IMR-90 (cell line): ENCODE measurements around the gene RMND5B. TPM values are rescaled to one million over a fixed set of nuclear protein-coding genes. Genes with fewer than 3 reads are reported as not detected.

ENCODE experiments used
- ATAC-seq: fragments of 200-7000 bp; cut with Tn5 transposase; 2 replicates; pipeline ENCODE4 v1.9.1; 2020; ENCODE audit warnings: low read depth, mild to moderate bottlenecking, moderate library complexity
- BruUV-seq: library from RNA; stranded (reverse); fragments of 400-500 nt; replicated peaks from 2 replicates; lab custom pipeline; 2021; lab: Mats Ljungman, UMichigan
- CTCF ChIA-PET: fragments of 300-600 bp; formaldehyde crosslinking; extraction: SDS; loops from one replicate; lab custom pipeline; 2021; ENCODE audit warnings: antibody characterized with exemption; lab: Yijun Ruan, JAX
- POLR2A ChIA-PET: fragments of 300-600 bp; sonication (Branson Sonifier 250); formaldehyde crosslinking; loops from one replicate; lab custom pipeline; 2022; ENCODE audit warnings: antibody characterized with exemption; ENCODE audit not compliant: unreplicated experiment; lab: Charles Lee
- DNase-seq: peaks from one replicate; pipeline ENCODE4 v3.0.0; 2013
- H2AFZ ChIP-seq: replicated peaks from 2 replicates; pipeline ENCODE3; 2013; ENCODE audit warnings: low read length, mild to moderate bottlenecking; ENCODE audit not compliant: poor library complexity
- H2AK5ac ChIP-seq: 2 replicates; pipeline ENCODE4 v1.6.1; 2013; ENCODE audit warnings: low read depth, low read length, inconsistent platforms
- H2AK9ac ChIP-seq: replicated peaks from 2 replicates; pipeline ENCODE3; 2013; ENCODE audit warnings: mild to moderate bottlenecking, low read depth, low read length, moderate library complexity; ENCODE audit not compliant: poor library complexity
- H2BK120ac ChIP-seq: 2 replicates; pipeline ENCODE4 v1.6.1; 2013; ENCODE audit warnings: low read depth, low read length, inconsistent platforms
- H2BK15ac ChIP-seq: 3 replicates; pipeline ENCODE4 v1.6.1; 2013; ENCODE audit warnings: low read depth, low read length, inconsistent platforms
- H2BK20ac ChIP-seq: 2 replicates; pipeline ENCODE4 v1.6.1; 2013; ENCODE audit warnings: low read depth, mild to moderate bottlenecking, inconsistent platforms, low read length, moderate library complexity
- H2BK5ac ChIP-seq: 2 replicates; pipeline ENCODE4 v1.6.1; 2013; ENCODE audit warnings: mild to moderate bottlenecking, low read depth, low read length, inconsistent platforms; ENCODE audit not compliant: poor library complexity, severe bottlenecking
- H3K14ac ChIP-seq: replicated peaks from 2 replicates; pipeline ENCODE4 v1.6.1; 2013; ENCODE audit warnings: low read depth, low read length, inconsistent platforms
- H3K18ac ChIP-seq: 2 replicates; pipeline ENCODE4 v1.6.1; 2013; ENCODE audit warnings: low read depth, low read length, control low read depth
- H3K23ac ChIP-seq: 2 replicates; pipeline ENCODE4 v1.6.1; 2013; ENCODE audit warnings: low read depth, low read length, inconsistent platforms
- H3K27ac ChIP-seq: 2 replicates; pipeline ENCODE4 v1.5.1; 2013; ENCODE audit warnings: mild to moderate bottlenecking, control low read depth, low read length; ENCODE audit not compliant: insufficient read depth
- H3K27me3 ChIP-seq: 2 replicates; pipeline ENCODE4 v1.6.1; 2013; ENCODE audit warnings: low read length; ENCODE audit not compliant: control insufficient read depth, insufficient read depth
- H3K36me3 ChIP-seq: 2 replicates; pipeline ENCODE4 v1.6.1; 2013; ENCODE audit warnings: low read length, mixed read lengths; ENCODE audit not compliant: control insufficient read depth, insufficient read depth
- H3K4ac ChIP-seq: 2 replicates; pipeline ENCODE4 v1.6.1; 2013; ENCODE audit warnings: low read depth, low read length, inconsistent platforms
- H3K4me1 ChIP-seq: 2 replicates; pipeline ENCODE4 v1.6.1; 2013; ENCODE audit warnings: low read length, mixed read lengths; ENCODE audit not compliant: control insufficient read depth, insufficient read depth
- H3K4me2 ChIP-seq: 2 replicates; pipeline ENCODE4 v1.6.1; 2013; ENCODE audit warnings: low read depth, mild to moderate bottlenecking, control low read depth, low read length, moderate library complexity
- H3K4me3 ChIP-seq: 2 replicates; pipeline ENCODE4 v1.5.1; 2013; ENCODE audit warnings: low read depth, mild to moderate bottlenecking, control low read depth, low read length, moderate library complexity; ENCODE audit not compliant: insufficient read depth
- H3K56ac ChIP-seq: 2 replicates; pipeline ENCODE4 v1.6.1; 2013; ENCODE audit warnings: low read length, inconsistent platforms; ENCODE audit not compliant: insufficient read depth; ENCODE audit errors: extremely low read depth
- H3K79me1 ChIP-seq, 2 experiments: 2 replicates each; pipeline ENCODE4 v1.6.1; 2013; ENCODE audit warnings: low read length in 2 of 2, inconsistent platforms in 1 of 2, low read depth in 1 of 2
- H3K9ac ChIP-seq: 2 replicates; pipeline ENCODE4 v1.6.1; 2013; ENCODE audit warnings: low read depth, low read length, control low read depth
- H3K9me1 ChIP-seq: 2 replicates; pipeline ENCODE4 v1.6.1; 2013; ENCODE audit warnings: low read length, inconsistent platforms; ENCODE audit not compliant: insufficient read depth
- H3K9me3 ChIP-seq: 2 replicates; pipeline ENCODE4 v1.6.1; 2013; ENCODE audit warnings: low read length; ENCODE audit not compliant: control insufficient read depth, insufficient read depth
- H4K20me1 ChIP-seq: 2 replicates; pipeline ENCODE4 v1.6.1; 2013; ENCODE audit warnings: low read length, inconsistent platforms; ENCODE audit not compliant: insufficient read depth
- H4K5ac ChIP-seq: 2 replicates; pipeline ENCODE4 v1.6.1; 2013; ENCODE audit warnings: mild to moderate bottlenecking, low read depth, low read length, control low read depth
- H4K8ac ChIP-seq, 2 experiments: 2 replicates each; pipeline ENCODE4 v1.6.1; 2013; ENCODE audit warnings: low read depth in 2 of 2, low read length in 2 of 2, control low read depth in 1 of 2, inconsistent platforms in 1 of 2
- H4K91ac ChIP-seq: 2 replicates; pipeline ENCODE4 v1.6.1; 2013; ENCODE audit warnings: low read depth, low read length, inconsistent platforms; ENCODE audit not compliant: insufficient read depth
- CEBPB ChIP-seq: IDR thresholded peaks from 2 replicates; pipeline ENCODE4 v1.6.1; 2012; ENCODE audit warnings: low read depth, low read length, improper control_type of control experiment
- FOS ChIP-seq: fragments of 150-350 bp; IDR thresholded peaks from 2 replicates; pipeline ENCODE4 v1.6.1; 2016; ENCODE audit warnings: low read depth, low read length
- MAFK ChIP-seq: IDR thresholded peaks from 2 replicates; pipeline ENCODE4 v1.6.1; 2012; ENCODE audit warnings: low read depth, low read length, improper control_type of control experiment
- MAZ ChIP-seq: IDR thresholded peaks from 2 replicates; pipeline ENCODE4 v1.6.1; 2012; ENCODE audit warnings: low read depth, mild to moderate bottlenecking, low read length, improper control_type of control experiment, moderate library complexity, borderline replicate concordance
- NFE2L2 ChIP-seq: fragments of 150-350 bp; IDR thresholded peaks from 2 replicates; pipeline ENCODE4 v1.6.1; 2016; ENCODE audit warnings: low read depth, mild to moderate bottlenecking, low read length
- POLR2A ChIP-seq: IDR thresholded peaks from 2 replicates; pipeline ENCODE4 v1.6.1; 2012; ENCODE audit warnings: mild to moderate bottlenecking, low read depth, low read length
- RAD21 ChIP-seq: IDR thresholded peaks from 2 replicates; pipeline ENCODE4 v1.6.1; 2012; ENCODE audit warnings: low read length, improper control_type of control experiment
- RCOR1 ChIP-seq: IDR thresholded peaks from 2 replicates; pipeline ENCODE4 v1.6.1; 2012; ENCODE audit warnings: mild to moderate bottlenecking, low read length, improper control_type of control experiment; ENCODE audit not compliant: insufficient replicate concordance
- WGBS, 2 experiments: methylation state at CpG; one replicate each; pipeline versions ENCODE4 v1.1.5 to v1.1.7; 2013; ENCODE audit warnings: missing lambda C conversion rate in 2 of 2; ENCODE audit not compliant: insufficient read length in 1 of 2; ENCODE audit errors: extremely low coverage in 2 of 2; 5-methylcytosine and 5-hydroxymethylcytosine counted together
- dilution Hi-C: fragments of 300-500 bp; cut with HindIII; formaldehyde crosslinking; loops from one replicate; pipeline ENCODE4 v1.14.3; 2018; ENCODE audit warnings: low sequenced_read_pairs; ENCODE audit not compliant: unreplicated experiment
- in situ Hi-C: fragments of 300-500 bp; cut with MboI; formaldehyde crosslinking; loops from 3 replicates; pipeline ENCODE4 v1.14.3; 2019; ENCODE audit warnings: low sequenced_read_pairs, inconsistent platforms, mixed read lengths
- intact Hi-C: fragments of 100-400 bp; cut with micrococcal nuclease; formaldehyde crosslinking; loops from 2 replicates; pipeline ENCODE4 v1.10.0; 2022
- polyA plus RNA-seq, 3 experiments: library from polyadenylated mRNA; depleted of rRNA; stranded (reverse); fragments of >200 nt; gene quantifications; 2 replicates each; pipeline ENCODE4 v1.2.3, GENCODE V29; 2012; ENCODE audit warnings: low replicate concordance in 1 of 3
- total RNA-seq: library from RNA; depleted of rRNA; stranded (reverse); fragments of >200 nt; gene quantifications from 2 replicates; pipeline ENCODE4 v1.2.3, GENCODE V29; 2012
- TF ChIP-seq, protein P1 (sequence below): fragments of 150-350 bp; IDR thresholded peaks from 2 replicates; pipeline ENCODE4 v1.6.1; 2017; ENCODE audit warnings: mild to moderate bottlenecking, antibody characterized with exemption, low read length, low read depth
- TF ChIP-seq, protein P2 (sequence below): conservative IDR thresholded peaks from 2 replicates; pipeline ENCODE4 v1.5.1; 2012; ENCODE audit warnings: mild to moderate bottlenecking, low read depth, low read length, improper control_type of control experiment

The RMND5B gene
- total and polyA plus RNA-seq, 2 of the 4 experiments (the other 2 are of a cell fraction) = 14.0 to 19.5 TPM

DNA sequence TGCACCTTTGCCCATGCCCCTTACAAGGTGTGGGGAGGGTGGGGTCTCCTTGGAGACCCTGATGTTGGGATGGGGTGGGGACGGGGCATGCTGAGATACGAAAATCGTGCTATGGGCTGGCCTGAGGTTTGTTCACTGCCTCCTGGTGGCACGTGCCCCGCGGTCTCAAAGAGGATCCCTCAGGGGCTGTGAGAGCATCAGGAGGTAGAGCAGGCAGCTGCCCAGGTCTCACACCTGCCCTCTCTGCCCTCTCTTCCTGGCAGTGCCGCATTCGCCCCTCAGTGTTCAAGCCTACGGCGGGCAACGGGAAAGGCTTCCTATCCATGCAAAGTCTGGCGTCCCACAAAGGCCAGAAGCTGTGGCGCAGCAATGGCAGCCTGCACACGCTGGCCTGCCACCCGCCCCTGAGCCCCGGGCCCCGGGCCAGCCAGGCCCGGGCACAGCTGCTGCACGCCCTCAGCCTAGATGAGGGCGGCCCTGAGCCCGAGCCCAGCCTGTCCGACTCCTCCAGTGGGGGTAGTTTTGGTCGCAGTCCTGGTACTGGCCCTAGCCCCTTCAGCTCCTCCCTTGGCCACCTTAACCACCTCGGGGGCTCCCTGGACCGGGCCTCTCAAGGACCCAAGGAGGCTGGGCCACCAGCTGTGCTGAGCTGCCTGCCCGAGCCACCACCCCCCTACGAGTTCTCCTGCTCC lies 10.8 kb upstream of the RMND5B start:
- ChIA-PET CTCF (no interaction called here), POLR2A (no interaction called here)
- no peak overlapping the region for H3K27ac ChIP-seq
- H3K79me1 ChIP-seq = no peaks in the 10 kb centered on the region
- DNase-seq (no peak), ATAC-seq (no peak)
- in situ Hi-C loops (no loop called here), intact Hi-C loops (no loop called here), dilution Hi-C loops (no loop called here)
- no peak overlapping the region for H3K14ac ChIP-seq
- no peaks in the 10 kb centered on the region; the same call in 1 of the 2 replicates for H4K20me1 ChIP-seq
- H2BK120ac ChIP-seq = no peak overlapping the region
- no peak overlapping the region for H3K56ac ChIP-seq
- H3K27me3 ChIP-seq = peaks cover 30% of the 10 kb centered on the region
- no peak overlapping the region for H3K18ac ChIP-seq
- no peak overlapping the region for H2BK20ac ChIP-seq
- H3K9me3 ChIP-seq = no peaks in the 10 kb centered on the region
- no peak overlapping the region for H2AK9ac ChIP-seq
- no peak overlapping the region for H2AFZ ChIP-seq
- H3K36me3 ChIP-seq = no peaks in the 10 kb centered on the region
- TF ChIP-seq NFE2L2 = no peak
- TF ChIP-seq POLR2A = no peak
- TF ChIP-seq, protein P1, sequence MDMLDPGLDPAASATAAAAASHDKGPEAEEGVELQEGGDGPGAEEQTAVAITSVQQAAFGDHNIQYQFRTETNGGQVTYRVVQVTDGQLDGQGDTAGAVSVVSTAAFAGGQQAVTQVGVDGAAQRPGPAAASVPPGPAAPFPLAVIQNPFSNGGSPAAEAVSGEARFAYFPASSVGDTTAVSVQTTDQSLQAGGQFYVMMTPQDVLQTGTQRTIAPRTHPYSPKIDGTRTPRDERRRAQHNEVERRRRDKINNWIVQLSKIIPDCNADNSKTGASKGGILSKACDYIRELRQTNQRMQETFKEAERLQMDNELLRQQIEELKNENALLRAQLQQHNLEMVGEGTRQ = no peak
- TF ChIP-seq, protein P2, sequence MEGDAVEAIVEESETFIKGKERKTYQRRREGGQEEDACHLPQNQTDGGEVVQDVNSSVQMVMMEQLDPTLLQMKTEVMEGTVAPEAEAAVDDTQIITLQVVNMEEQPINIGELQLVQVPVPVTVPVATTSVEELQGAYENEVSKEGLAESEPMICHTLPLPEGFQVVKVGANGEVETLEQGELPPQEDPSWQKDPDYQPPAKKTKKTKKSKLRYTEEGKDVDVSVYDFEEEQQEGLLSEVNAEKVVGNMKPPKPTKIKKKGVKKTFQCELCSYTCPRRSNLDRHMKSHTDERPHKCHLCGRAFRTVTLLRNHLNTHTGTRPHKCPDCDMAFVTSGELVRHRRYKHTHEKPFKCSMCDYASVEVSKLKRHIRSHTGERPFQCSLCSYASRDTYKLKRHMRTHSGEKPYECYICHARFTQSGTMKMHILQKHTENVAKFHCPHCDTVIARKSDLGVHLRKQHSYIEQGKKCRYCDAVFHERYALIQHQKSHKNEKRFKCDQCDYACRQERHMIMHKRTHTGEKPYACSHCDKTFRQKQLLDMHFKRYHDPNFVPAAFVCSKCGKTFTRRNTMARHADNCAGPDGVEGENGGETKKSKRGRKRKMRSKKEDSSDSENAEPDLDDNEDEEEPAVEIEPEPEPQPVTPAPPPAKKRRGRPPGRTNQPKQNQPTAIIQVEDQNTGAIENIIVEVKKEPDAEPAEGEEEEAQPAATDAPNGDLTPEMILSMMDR = no peak
- TF ChIP-seq RCOR1 = no peak
- no peak for TF ChIP-seq MAZ
- TF ChIP-seq RAD21 = no peak
- TF ChIP-seq CEBPB = no peak
- no peak for TF ChIP-seq MAFK
- TF ChIP-seq FOS = no peak
- no peak overlapping the region for H4K91ac ChIP-seq
- WGBS, 2 experiments = 95% methylated on average over 9 of the region's 27 CpGs; no CpG with 5 or more reads in 1 of the 2 experiments
- no peak overlapping the region for H2BK5ac ChIP-seq
- no peak overlapping the region for H3K4me2 ChIP-seq
- H3K4me1 ChIP-seq = peaks cover 6% of the 10 kb centered on the region; the same call in 1 of the 2 replicates
- H4K8ac ChIP-seq = no peak overlapping the region
- H4K5ac ChIP-seq = no peak overlapping the region
- no peak overlapping the region for H3K4ac ChIP-seq
- BruUV-seq = no TSS peak
- H3K23ac ChIP-seq = no peak overlapping the region
- H2AK5ac ChIP-seq = no peak overlapping the region
- no peak overlapping the region for H3K4me3 ChIP-seq
- H2BK15ac ChIP-seq = no peak overlapping the region
- H3K9ac ChIP-seq = no peak overlapping the region
- no peaks in the 10 kb centered on the region for H3K9me1 ChIP-seq
